ENCODE measurements around the gene BTBD9. TPM values are rescaled to one million over a fixed set of nuclear protein-coding genes. Genes with fewer than 3 reads are reported as not detected.

The BTBD9 gene
- total RNA-seq, 1 experiment from 2014 or later, result 8.9 TPM

DNA sequence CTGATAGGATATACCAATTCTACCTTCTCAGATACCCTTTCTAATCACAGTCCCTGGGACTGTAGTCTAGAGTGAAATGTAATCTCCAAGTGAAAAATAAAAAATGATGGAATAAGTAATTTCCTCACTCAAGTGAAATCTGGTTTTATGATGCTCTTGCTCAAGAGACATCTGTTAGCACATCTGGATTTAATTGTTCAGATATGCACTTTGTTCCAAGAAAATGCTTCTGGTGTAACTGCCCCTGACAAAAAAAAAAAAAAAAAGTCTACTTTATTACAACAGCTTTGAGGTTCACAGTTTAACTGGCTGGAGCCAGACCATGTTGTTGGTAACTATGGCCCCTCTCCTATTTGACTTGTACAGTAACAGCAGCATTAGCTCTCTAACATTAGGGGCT is 251.8 kb downstream of the BTBD9 start:
- H3K36me3 Mint-ChIP-seq (ENCODE audit: insufficient read depth in 1 of 3, low read depth in 3 of 3), result no peaks in the 10 kb centered on the region
- no peak overlapping the region for H3K4me2 ChIP-seq (ENCODE audit: insufficient read depth, insufficient read length, low read length)

More for the DNA sequence above, 251.8 kb downstream of the BTBD9 start:
- Histone ChIP-seq H3K9me3 (ENCODE audit: control insufficient read depth, low read depth, low read length) (no peaks in the 10 kb centered on the region), H3K4ac (ENCODE audit: low read depth, low read length) (no peak overlapping the region), H3K23me2 (ENCODE audit: insufficient read length, low read depth, low read length, poor library complexity, severe bottlenecking) (no peaks in the 10 kb centered on the region), H4K5ac (ENCODE audit: insufficient read length, low read depth, low read length) (no peak overlapping the region), H2BK20ac (ENCODE audit: low read depth, low read length, poor library complexity, severe bottlenecking) (no peak overlapping the region), H3K79me1 (ENCODE audit: insufficient read depth, low read depth, low read length, poor library complexity, severe bottlenecking) (no peaks in the 10 kb centered on the region), H2BK120ac (ENCODE audit: low read depth, low read length, poor library complexity, severe bottlenecking) (no peak overlapping the region), H3K56ac (ENCODE audit: insufficient read length, low read depth, low read length) (no peak overlapping the region), H2BK15ac (ENCODE audit: low read depth, low read length) (no peak overlapping the region), H2BK5ac (ENCODE audit: insufficient read length, low read length) (no peak overlapping the region), H3K27ac (ENCODE audit: insufficient read length, low read depth, low read length) (no peak overlapping the region), H2BK12ac (ENCODE audit: insufficient read length, low read depth, low read length) (no peak overlapping the region), H2AK5ac (ENCODE audit: insufficient read length, low read length) (no peak overlapping the region), H3K79me2 (ENCODE audit: insufficient read depth, low read length) (no peaks in the 10 kb centered on the region), H3K14ac (ENCODE audit: insufficient read depth, low read length) (no peak overlapping the region), H3K23ac (ENCODE audit: insufficient read length, low read depth, low read length) (no peak overlapping the region), H3K4me1 (ENCODE audit: insufficient read depth, low read length) (peaks cover 2% of the 10 kb centered on the region; the same call in 1 of the 2 replicates), H2AFZ (ENCODE audit: low read length) (no peak overlapping the region), H4K20me1 (ENCODE audit: control insufficient read depth, insufficient read depth, insufficient read length) (no peaks in the 10 kb centered on the region), H4K91ac (ENCODE audit: insufficient read length, low read depth, low read length) (no peak overlapping the region), H3K9ac (ENCODE audit: extremely low read depth, insufficient read length, low read length) (no peak overlapping the region), H3T11ph (ENCODE audit: low read length) (no peak overlapping the region), H3K27me3 (ENCODE audit: insufficient read depth, low read length) (no peaks in the 10 kb centered on the region), H3K18ac (ENCODE audit: insufficient read length, low read depth, low read length) (no peak overlapping the region), H4K8ac (replicated peaks; ENCODE audit: insufficient read length, low read depth, low read length) (no peak overlapping the region)
- Mint-ChIP-seq H3K9me3 (no peaks in the 10 kb centered on the region), H3K27me3 (ENCODE audit: low read depth) (no peaks in the 10 kb centered on the region), H3K27ac (no peak overlapping the region), H3K4me3 (no peak overlapping the region), H3K4me1 (peaks cover 17 to 25% of the 10 kb centered on the region in 2 experiments)
- no peak for DNase-seq
- TF ChIP-seq, protein P1, sequence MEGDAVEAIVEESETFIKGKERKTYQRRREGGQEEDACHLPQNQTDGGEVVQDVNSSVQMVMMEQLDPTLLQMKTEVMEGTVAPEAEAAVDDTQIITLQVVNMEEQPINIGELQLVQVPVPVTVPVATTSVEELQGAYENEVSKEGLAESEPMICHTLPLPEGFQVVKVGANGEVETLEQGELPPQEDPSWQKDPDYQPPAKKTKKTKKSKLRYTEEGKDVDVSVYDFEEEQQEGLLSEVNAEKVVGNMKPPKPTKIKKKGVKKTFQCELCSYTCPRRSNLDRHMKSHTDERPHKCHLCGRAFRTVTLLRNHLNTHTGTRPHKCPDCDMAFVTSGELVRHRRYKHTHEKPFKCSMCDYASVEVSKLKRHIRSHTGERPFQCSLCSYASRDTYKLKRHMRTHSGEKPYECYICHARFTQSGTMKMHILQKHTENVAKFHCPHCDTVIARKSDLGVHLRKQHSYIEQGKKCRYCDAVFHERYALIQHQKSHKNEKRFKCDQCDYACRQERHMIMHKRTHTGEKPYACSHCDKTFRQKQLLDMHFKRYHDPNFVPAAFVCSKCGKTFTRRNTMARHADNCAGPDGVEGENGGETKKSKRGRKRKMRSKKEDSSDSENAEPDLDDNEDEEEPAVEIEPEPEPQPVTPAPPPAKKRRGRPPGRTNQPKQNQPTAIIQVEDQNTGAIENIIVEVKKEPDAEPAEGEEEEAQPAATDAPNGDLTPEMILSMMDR (conservative IDR thresholded peaks at IDR 0.05), result no peak

Measured in H9 (cell line).